NCI-H187 (cell line): ENCODE results near the gene ZDHHC5.

Source experiments
- DNase-seq, 2 experiments: peaks; one replicate each; lab custom pipeline; 2025; lab: John Stamatoyannopoulos, UW

The ZDHHC5 gene

DNA sequence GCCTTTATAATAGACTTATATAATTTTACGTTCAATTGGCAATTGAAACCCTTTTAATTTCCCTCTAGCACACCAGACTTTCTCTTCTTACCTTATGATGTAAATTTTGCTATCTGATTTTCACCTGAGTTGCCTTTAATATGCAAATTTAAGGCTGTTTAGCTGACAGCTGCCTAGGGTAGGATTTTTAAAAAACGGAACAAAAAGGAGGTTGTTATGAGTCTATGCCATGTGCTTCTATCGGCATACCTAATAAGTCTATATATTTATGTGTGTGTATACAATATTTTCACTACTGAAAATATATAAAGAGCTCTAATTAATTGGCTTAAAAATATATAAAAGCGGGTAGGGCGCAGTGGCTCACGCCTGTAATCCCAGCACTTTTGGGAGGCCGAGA lies 61.6 kb downstream of the ZDHHC5 start:
- DNase-seq = no peak

DNA sequence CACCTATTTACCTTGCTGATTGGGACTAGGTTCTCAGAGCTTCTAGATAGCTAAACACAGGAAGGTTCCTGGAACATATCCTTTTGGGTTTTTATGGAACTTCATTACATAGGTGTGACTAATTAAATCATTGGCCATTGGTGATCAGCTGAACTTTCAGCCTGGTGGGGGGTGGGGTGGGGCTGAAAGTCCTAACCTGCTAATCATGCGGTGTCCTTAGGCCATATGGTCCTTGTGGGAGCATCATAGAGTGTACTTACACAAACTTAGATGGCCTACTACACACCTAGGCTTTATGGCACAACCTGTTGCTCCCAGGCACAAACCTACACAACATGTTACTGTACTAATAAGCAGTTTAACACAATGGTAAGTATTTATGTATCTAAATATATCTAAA lies 64.7 kb downstream of the ZDHHC5 start:
- DNase-seq = no peak

DNA sequence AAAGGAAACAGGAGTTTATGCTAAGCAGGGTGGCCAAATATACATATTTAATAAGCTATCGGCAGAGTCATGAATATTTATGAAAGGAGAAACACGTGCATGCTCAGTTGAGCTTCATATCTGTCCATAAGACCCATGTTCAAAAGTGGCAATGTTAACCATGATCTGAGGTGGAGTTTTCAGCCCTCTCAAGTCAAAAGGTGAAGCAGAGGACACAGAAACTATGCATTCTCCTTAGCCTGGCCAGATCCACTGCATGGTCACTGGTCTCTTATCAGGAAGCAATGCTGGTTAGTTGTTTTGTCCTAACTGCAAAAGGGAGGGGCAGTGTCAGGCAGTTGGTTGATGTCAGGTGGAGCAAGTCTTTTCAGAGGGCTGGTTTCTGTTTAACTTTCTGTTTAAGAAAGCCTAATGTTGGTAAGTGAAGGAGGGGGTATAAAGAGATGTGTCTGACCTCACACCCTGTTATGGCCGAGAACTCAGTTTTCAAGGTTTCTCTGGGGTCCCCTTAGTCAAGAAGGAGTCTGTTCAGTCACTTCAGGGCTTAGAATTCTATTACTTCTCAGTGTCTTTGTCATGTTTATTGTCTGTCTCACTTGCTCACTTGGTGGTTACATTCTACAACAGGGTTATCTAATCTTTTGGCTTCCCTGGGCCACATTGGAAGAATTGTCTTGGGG lies 67.8 kb downstream of the ZDHHC5 start:
- DNase-seq = no peak

- peak; percentile 82 to 83 for DNase-seq
Measured at GRCh38 chr11:57741132-57742086, 73.5 kb downstream of the ZDHHC5 start, which contains the start of gene SELENOH. SELENOH (plus strand) TSS chr11:57741491; CDS start chr11:57741596, 105 bp downstream.

DNA sequence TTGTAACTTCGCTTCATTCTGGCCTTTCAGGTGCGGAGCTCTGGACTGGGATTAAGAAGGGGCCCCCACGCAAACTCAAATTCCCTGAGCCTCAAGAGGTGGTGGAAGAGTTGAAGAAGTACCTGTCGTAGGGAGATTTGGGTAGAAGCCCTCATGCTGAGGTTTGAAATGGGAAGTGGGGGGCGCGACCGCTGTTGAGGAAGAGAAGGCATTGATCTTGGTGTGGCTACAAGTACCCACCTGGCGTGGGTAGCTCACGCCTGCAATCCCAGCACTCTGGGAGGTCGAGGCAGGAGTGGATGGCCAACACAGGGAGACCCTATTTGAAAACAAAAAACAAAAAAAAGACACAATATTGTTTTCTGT lies 74.2 kb downstream of the ZDHHC5 start:
- no peak for DNase-seq

DNA sequence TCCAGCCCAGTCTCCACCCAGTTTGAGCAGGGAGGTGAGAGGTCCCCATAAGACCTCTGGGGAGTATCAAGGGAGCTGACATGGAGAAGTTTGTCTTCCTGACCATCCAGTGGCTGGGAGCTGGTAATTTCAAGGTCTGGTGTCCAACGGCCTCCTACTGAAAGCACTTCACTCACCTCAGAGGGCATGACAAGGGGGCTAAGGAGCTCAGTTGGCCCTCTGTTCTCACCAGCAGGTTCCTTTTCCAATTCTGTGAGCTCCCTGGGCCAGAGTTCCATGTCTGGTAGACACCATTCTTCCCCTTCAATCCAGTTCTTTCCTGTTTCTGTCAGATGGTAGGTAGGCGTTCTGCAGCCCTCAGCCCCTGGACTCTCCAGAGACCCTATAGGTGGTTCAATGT lies 76.4 kb downstream of the ZDHHC5 start:
- DNase-seq = no peak

DNA sequence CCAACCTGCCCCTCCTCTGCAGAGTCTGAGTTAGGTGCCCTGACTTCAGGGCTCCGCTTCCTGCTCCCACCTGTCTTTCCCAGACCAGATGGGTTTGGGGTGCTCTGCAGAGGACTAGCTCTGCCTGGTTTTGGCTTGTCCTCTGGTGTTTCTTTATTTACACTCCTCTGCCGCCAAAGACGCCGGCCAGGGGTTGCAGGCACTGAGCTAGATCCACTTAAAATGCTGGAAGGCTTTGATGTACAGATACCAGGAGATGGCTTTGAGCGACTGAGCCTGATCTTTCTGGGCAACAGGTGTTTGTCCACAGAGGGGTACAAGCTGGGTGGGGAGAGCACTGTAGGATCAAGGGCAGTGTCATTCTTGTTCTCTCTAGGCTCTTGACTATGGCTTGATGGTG lies 77.3 kb downstream of the ZDHHC5 start:
- no peak for DNase-seq

DNA sequence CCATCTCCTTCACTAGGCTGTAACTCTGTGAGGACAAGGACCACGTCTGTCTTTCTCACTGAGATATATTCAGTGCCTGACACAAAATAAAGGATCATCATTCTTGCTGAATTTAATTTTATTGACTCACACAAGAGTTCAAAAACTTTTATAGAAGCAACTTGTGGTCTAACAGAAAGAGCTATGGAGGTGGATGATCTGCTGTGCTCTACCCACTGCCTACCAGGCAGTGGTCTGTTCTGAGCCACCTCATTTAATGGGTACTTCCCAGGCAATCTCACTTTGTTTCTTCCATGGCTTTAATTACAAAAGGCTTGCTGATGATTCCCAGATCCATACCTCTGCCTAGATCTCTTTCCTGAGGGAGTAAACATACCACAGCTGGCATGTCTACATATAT lies 79.0 kb downstream of the ZDHHC5 start:
- DNase-seq = no peak
